Prostate gland (tissue), 2 donors: ENCODE measurements around the gene ERC2.

ENCODE experiments used
- CTCF ChIP-seq, 4 experiments: fragments of 200-600 bp in 2 of 4; fragments of 450-650 bp in 2 of 4; sonication (generic) in 2 of 4; IDR thresholded peaks; 1 replicate in 3 of 4; 2 replicates in 1 of 4; pipeline ENCODE4 v1.5.1; 2016 to 2019; ENCODE audit warnings: antibody characterized with exemption in 4 of 4, mild to moderate bottlenecking in 2 of 4, moderate library complexity in 2 of 4
- POLR2AphosphoS5 ChIP-seq: sonication (generic); formaldehyde crosslinking; IDR thresholded peaks from one replicate; pipeline ENCODE4 v1.6.1; 2017; ENCODE audit warnings: antibody characterized with exemption

- TF ChIP-seq CTCF (IDR thresholded peaks at IDR 0.05) = no peak
- TF ChIP-seq POLR2AphosphoS5 = no peak
Measured at GRCh38 chr3:55894605-55895004, 573.7 kb downstream of the ERC2 start.
